ENCODE data around the gene ZBTB11. TPM values are rescaled to one million over a fixed set of nuclear protein-coding genes. Genes with fewer than 3 reads are reported as not detected.
"Not testable (repeated sequence)": the region's sequence is repeated elsewhere in the genome, so short reads cannot be mapped to it uniquely, and the experiment has no call there.

Gene ZBTB11
- total RNA-seq, 1 experiment from 2014 or later: 36.5 TPM

DNA sequence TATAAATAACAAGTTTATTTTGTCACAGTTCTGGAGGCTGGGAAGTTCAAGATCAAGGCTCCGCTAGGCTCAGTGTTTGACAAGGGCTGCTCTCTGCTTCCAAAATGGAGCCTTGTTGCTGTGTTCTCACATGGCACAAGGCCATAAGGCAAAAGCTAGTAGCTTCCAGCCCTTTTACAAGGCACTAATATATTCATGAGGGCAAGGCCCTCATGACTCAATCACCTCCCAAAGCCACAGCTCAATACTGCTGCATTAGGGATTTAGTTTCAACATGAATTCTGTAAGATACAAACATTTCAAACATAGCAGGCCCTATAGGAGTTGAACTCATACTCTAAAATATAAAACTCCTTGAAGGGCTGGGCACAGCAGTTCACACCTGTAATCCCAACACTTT lies 30.2 kb downstream of the ZBTB11 start:
- TF ChIP-seq, protein P1, sequence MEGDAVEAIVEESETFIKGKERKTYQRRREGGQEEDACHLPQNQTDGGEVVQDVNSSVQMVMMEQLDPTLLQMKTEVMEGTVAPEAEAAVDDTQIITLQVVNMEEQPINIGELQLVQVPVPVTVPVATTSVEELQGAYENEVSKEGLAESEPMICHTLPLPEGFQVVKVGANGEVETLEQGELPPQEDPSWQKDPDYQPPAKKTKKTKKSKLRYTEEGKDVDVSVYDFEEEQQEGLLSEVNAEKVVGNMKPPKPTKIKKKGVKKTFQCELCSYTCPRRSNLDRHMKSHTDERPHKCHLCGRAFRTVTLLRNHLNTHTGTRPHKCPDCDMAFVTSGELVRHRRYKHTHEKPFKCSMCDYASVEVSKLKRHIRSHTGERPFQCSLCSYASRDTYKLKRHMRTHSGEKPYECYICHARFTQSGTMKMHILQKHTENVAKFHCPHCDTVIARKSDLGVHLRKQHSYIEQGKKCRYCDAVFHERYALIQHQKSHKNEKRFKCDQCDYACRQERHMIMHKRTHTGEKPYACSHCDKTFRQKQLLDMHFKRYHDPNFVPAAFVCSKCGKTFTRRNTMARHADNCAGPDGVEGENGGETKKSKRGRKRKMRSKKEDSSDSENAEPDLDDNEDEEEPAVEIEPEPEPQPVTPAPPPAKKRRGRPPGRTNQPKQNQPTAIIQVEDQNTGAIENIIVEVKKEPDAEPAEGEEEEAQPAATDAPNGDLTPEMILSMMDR (IDR thresholded peaks at IDR 0.05; ENCODE audit: unreplicated experiment): no peak
- intact Hi-C loops (cut with micrococcal nuclease; ENCODE audit: unreplicated experiment): no loop called here
- BruUV-seq (replicated peaks): no TSS peak
- no peaks in the 10 kb centered on the region for H3K9me3 Mint-ChIP-seq (ENCODE audit: low read depth, unreplicated experiment)
- no peak overlapping the region for H3K27ac Mint-ChIP-seq (ENCODE audit: unreplicated experiment)
- no peak for DNase-seq
- H3K36me3 Mint-ChIP-seq (ENCODE audit: insufficient read depth, unreplicated experiment): peaks cover 6% of the 10 kb centered on the region
- H3K4me1 Mint-ChIP-seq (ENCODE audit: low read depth, unreplicated experiment): no peaks in the 10 kb centered on the region
- H3K27me3 Mint-ChIP-seq (ENCODE audit: unreplicated experiment): no peaks in the 10 kb centered on the region
- no peak overlapping the region for H3K4me3 Mint-ChIP-seq (ENCODE audit: low read depth, unreplicated experiment)
- CTCF ChIA-PET: interaction anchor here (0.6 kb wide), 1 partner anchor 57 kb away, joined by 3 read pairs; no protein-coding TSS in a partner anchor

DNA sequence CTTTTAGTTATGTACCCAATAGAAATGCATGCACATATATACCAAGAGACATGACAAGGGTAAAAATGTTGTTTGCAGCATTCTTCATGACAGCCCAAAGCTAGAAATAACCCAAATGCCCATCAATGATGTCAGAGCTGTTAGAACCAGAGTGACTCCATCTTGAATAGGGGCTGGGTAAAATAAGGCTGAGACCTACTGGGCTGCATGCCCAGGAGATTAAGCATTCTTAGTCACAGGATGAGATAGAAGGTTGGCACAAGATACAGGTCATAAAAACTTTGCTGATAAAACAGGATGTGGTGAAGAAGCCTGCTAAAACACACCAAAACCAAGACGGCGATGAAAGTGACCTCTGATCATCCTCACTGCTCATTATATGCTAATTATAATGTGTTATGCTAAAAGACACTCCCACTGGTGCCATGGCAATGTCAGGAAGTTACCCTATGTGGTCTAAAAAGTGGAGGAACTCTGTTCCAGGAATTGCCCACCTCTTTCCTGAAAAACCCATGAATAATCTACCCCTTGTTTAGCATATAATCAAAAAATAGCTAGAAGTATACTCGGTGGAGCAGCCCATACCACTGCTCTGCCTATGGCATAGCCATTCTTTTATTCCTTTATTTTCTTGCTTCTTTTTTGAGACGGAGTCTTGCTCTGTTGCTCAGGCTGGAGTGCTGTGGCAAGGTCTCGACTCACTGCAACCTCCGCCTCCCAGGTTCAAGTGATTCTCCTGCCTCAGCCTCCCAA lies 32.9 kb downstream of the ZBTB11 start:
- CTCF ChIA-PET: no interaction called here
- no peaks in the 10 kb centered on the region for H3K27me3 Mint-ChIP-seq (ENCODE audit: unreplicated experiment)
- H3K4me3 Mint-ChIP-seq (ENCODE audit: low read depth, unreplicated experiment): no peak overlapping the region
- intact Hi-C loops (cut with micrococcal nuclease; ENCODE audit: unreplicated experiment): no loop called here
- no peaks in the 10 kb centered on the region for H3K4me1 Mint-ChIP-seq (ENCODE audit: low read depth, unreplicated experiment)
- peaks cover 6% of the 10 kb centered on the region for H3K36me3 Mint-ChIP-seq (ENCODE audit: insufficient read depth, unreplicated experiment)
- TF ChIP-seq, protein P1 (IDR thresholded peaks at IDR 0.05; ENCODE audit: unreplicated experiment): no peak
- H3K9me3 Mint-ChIP-seq (ENCODE audit: low read depth, unreplicated experiment): no peaks in the 10 kb centered on the region
- no TSS peak for BruUV-seq (replicated peaks)
- no peak for DNase-seq
- H3K27ac Mint-ChIP-seq (ENCODE audit: unreplicated experiment): no peak overlapping the region

DNA sequence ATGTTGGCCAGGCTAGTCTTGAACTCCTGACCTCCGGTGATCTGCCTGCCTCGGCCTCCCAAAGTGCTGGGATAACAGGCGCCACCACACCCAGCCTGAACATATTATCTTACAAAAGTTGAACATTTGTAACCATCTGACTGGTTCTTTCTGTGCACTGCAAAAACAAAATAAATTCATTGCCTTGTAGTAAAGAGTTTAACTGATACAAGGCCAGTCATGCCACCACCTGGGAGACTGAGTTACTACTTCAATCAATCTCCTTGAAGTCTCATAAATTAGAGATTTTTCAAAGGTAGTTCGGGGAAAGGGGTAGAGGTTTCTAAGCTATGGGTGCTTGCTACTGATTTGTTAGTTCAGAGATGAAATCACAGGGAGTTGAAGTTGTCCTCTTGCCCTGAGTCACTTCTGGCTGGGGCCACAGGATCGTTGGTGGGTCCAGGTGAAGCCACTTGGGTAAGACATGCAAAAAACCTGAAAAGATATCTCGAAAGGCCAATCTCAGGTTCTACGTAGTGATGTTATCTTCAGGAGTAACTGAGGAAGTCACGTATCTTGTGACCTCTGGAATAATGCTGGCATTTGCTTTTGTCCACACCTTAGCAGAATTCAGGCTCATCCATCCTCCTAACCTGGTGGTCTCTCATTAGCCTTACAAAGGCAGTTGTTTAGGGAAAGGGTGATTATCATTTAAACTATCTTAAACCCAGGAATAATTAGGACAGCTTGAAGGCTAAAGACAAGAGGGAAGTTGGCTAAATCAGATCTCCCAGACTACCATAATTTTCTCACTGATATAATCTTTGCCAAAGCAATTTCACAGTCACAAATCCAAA lies 33.7 kb downstream of the ZBTB11 start:
- no peaks in the 10 kb centered on the region for H3K27me3 Mint-ChIP-seq (ENCODE audit: unreplicated experiment)
- intact Hi-C loops (cut with micrococcal nuclease; ENCODE audit: unreplicated experiment): no loop called here
- H3K4me1 Mint-ChIP-seq (ENCODE audit: low read depth, unreplicated experiment): no peaks in the 10 kb centered on the region
- TF ChIP-seq, protein P1 (IDR thresholded peaks at IDR 0.05; ENCODE audit: unreplicated experiment): no peak
- peaks cover 6% of the 10 kb centered on the region for H3K36me3 Mint-ChIP-seq (ENCODE audit: insufficient read depth, unreplicated experiment)
- no peak overlapping the region for H3K27ac Mint-ChIP-seq (ENCODE audit: unreplicated experiment)
- DNase-seq: no peak
- H3K9me3 Mint-ChIP-seq (ENCODE audit: low read depth, unreplicated experiment): no peaks in the 10 kb centered on the region
- CTCF ChIA-PET: no interaction called here
- no peak overlapping the region for H3K4me3 Mint-ChIP-seq (ENCODE audit: low read depth, unreplicated experiment)
- no TSS peak for BruUV-seq (replicated peaks)

DNA sequence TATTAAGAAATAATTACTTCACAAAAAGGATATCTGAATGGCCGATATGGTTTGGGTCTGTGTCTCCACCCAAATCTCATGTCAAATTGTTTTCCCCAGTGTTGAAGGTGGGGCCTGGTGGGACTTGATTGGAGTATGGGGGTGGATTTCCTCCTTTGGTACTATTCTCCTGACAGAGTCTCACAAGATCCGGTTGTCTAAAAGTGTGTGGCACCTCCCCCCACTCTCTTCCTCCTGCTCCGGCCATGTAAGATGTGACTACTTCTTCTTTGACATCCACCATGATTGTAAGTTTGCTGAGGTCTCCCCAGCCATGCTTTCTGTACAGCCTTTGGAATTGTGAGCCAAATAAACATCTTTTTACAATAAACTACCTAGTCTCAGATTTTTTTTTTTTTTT lies 34.5 kb downstream of the ZBTB11 start:
- H3K27me3 Mint-ChIP-seq (ENCODE audit: unreplicated experiment): no peaks in the 10 kb centered on the region
- DNase-seq: no peak
- peaks cover 6% of the 10 kb centered on the region for H3K36me3 Mint-ChIP-seq (ENCODE audit: insufficient read depth, unreplicated experiment)
- BruUV-seq (replicated peaks): no TSS peak
- no peak overlapping the region for H3K4me3 Mint-ChIP-seq (ENCODE audit: low read depth, unreplicated experiment)
- no peaks in the 10 kb centered on the region for H3K9me3 Mint-ChIP-seq (ENCODE audit: low read depth, unreplicated experiment)
- TF ChIP-seq, protein P1 (IDR thresholded peaks at IDR 0.05; ENCODE audit: unreplicated experiment): no peak
- CTCF ChIA-PET: no interaction called here
- intact Hi-C loops (cut with micrococcal nuclease; ENCODE audit: unreplicated experiment): no loop called here
- H3K27ac Mint-ChIP-seq (ENCODE audit: unreplicated experiment): no peak overlapping the region
- no peaks in the 10 kb centered on the region for H3K4me1 Mint-ChIP-seq (ENCODE audit: low read depth, unreplicated experiment)

DNA sequence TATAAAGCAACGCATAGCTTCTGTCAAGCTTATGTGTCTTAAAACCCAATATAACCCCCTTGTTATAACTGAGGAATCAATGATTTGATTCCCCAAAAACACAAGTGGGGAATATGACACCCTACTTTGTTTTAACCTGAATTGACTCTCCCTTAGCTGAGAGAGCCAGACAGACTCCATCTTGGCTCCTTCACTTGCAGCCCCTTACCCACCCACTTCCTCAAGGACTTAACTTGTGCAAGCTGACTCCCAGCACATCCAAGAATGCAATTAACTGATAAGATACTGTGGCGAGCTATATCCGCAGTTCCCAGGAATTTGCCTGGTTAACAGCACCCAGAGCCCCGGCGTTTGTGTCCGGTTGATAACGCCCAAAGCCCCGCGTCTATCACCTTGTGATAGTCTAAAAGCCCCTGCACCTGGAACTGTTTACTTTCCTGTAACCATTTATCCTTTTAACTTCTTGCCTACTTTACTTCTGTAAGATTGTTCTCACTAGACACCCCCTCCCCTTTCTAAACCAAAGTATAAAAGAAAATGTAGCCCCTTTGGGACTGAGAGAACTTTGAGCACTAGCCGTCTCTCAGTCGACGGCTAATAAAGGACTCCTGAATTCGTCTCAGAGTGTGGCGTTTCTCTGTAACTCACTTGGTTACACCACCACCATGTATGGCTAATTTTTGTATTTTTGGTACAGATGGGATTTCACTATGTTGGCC lies 35.4 kb downstream of the ZBTB11 start:
- H3K9me3 Mint-ChIP-seq (ENCODE audit: low read depth, unreplicated experiment); BruUV-seq (replicated peaks); H3K36me3 Mint-ChIP-seq (ENCODE audit: insufficient read depth, unreplicated experiment); H3K4me3 Mint-ChIP-seq (ENCODE audit: low read depth, unreplicated experiment); intact Hi-C loops (cut with micrococcal nuclease; ENCODE audit: unreplicated experiment); H3K27ac Mint-ChIP-seq (ENCODE audit: unreplicated experiment); CTCF ChIA-PET; H3K27me3 Mint-ChIP-seq (ENCODE audit: unreplicated experiment); H3K4me1 Mint-ChIP-seq (ENCODE audit: low read depth, unreplicated experiment); DNase-seq: not testable (repeated sequence)
